Activated T-cell treated with anti-CD3 and anti-CD28 coated beads, Interleukin-2, amount 50 U/mL, for 72 hours (primary cell): Measurements from ENCODE around the gene HSDL2. TPM values are rescaled to one million over a fixed set of nuclear protein-coding genes. Genes with fewer than 3 reads are reported as not detected.
"Not testable (repeated sequence)": the region's sequence is repeated elsewhere in the genome, so short reads cannot be mapped to it uniquely, and the experiment has no call there.

ENCODE experiments used
- ATAC-seq, 2 donors: fragments of 150-1000 bp; cut with Tn5 transposase; replicated peaks in 1 of 2; 2 replicates each; pipeline ENCODE4 v1.10.0; 2021; ENCODE audit warnings: moderate library complexity in 2 of 2, mild to moderate bottlenecking in 1 of 2
- DNase-seq, 2 donors: peaks; one replicate each; pipeline ENCODE4 v3.0.0; 2021 to 2022; ENCODE audit warnings: mixed read lengths in 1 of 2
- H3K27ac Mint-ChIP-seq: one replicate; pipeline ENCODE4 v1.8.0; 2022; ENCODE audit warnings: mild to moderate bottlenecking, moderate library complexity, mixed read lengths
- H3K27me3 Mint-ChIP-seq: one replicate; pipeline ENCODE4 v1.8.0; 2022; ENCODE audit warnings: low read depth, mixed read lengths
- H3K36me3 Mint-ChIP-seq, 2 donors: one replicate each; pipeline ENCODE4 v1.8.0; 2022; ENCODE audit warnings: mixed read lengths in 2 of 2, mild to moderate bottlenecking in 1 of 2; ENCODE audit not compliant: insufficient read depth in 2 of 2
- H3K4me1 Mint-ChIP-seq: one replicate; pipeline ENCODE4 v1.8.0; 2022; ENCODE audit warnings: low read depth, mixed read lengths
- H3K4me3 Mint-ChIP-seq, 2 donors: one replicate each; pipeline ENCODE4 v1.8.0; 2022; ENCODE audit warnings: mild to moderate bottlenecking in 2 of 2, mixed read lengths in 2 of 2, moderate library complexity in 2 of 2
- H3K9me3 Mint-ChIP-seq, 2 donors: one replicate each; pipeline ENCODE4 v1.8.0; 2022; ENCODE audit warnings: mixed read lengths in 2 of 2
- total RNA-seq, 2 donors: library from RNA; stranded (reverse); gene quantifications; one replicate each; pipeline ENCODE4 v1.2.3, GENCODE V29; 2022

The HSDL2 gene
- total RNA-seq, 2 donors from 2014 or later = 27.3 to 33.1 TPM

GRCh38 chr9:112387115-112387514 lies 7.2 kb downstream of the HSDL2 start:
- Mint-ChIP-seq H3K36me3 (peaks cover 0 to 3% of the 10 kb centered on the region in 2 donors), H3K27ac (no peak overlapping the region), H3K27me3 (no peaks in the 10 kb centered on the region), H3K4me1 (peaks cover 29% of the 10 kb centered on the region), H3K4me3 (no peak overlapping the region), H3K9me3 (no peaks in the 10 kb centered on the region)
- DNase-seq = no peak
- ATAC-seq = no peak

- H3K9me3 Mint-ChIP-seq, DNase-seq, H3K36me3 Mint-ChIP-seq, ATAC-seq, H3K4me3 Mint-ChIP-seq, H3K27ac Mint-ChIP-seq, H3K4me1 Mint-ChIP-seq, H3K27me3 Mint-ChIP-seq: not testable (repeated sequence)
These were observed 10.0 kb downstream of the HSDL2 start for GRCh38 chr9:112389897-112390296.

GRCh38 chr9:112391936-112392560 lies 12.1 kb downstream of the HSDL2 start:
- H3K36me3 Mint-ChIP-seq, H3K9me3 Mint-ChIP-seq, H3K27me3 Mint-ChIP-seq, H3K4me3 Mint-ChIP-seq, DNase-seq, ATAC-seq, H3K27ac Mint-ChIP-seq, H3K4me1 Mint-ChIP-seq: not testable (repeated sequence)

GRCh38 chr9:112393146-112393545 lies 13.2 kb downstream of the HSDL2 start:
- not testable (repeated sequence) for H3K27me3 Mint-ChIP-seq, H3K27ac Mint-ChIP-seq, H3K4me3 Mint-ChIP-seq, ATAC-seq, H3K9me3 Mint-ChIP-seq, H3K4me1 Mint-ChIP-seq, H3K36me3 Mint-ChIP-seq, DNase-seq

GRCh38 chr9:112396416-112396815 lies 16.5 kb downstream of the HSDL2 start:
- Mint-ChIP-seq H3K27ac (no peak overlapping the region), H3K4me3 (no peak overlapping the region), H3K9me3 (peaks cover 3 to 12% of the 10 kb centered on the region in 2 donors), H3K27me3 (no peaks in the 10 kb centered on the region), H3K36me3 (peaks cover 5 to 6% of the 10 kb centered on the region in 2 donors), H3K4me1 (no peaks in the 10 kb centered on the region)
- ATAC-seq = no peak
- no peak for DNase-seq

- Mint-ChIP-seq H3K27me3 (no peaks in the 10 kb centered on the region), H3K27ac (no peak overlapping the region), H3K36me3 (peaks cover 5 to 6% of the 10 kb centered on the region in 2 donors), H3K4me3 (no peak overlapping the region), H3K4me1 (no peaks in the 10 kb centered on the region), H3K9me3 (peaks cover 3 to 12% of the 10 kb centered on the region in 2 donors)
- DNase-seq = no peak
- ATAC-seq = no peak
These were observed 17.0 kb downstream of the HSDL2 start for GRCh38 chr9:112396872-112397271.

- peaks cover 5 to 9% of the 10 kb centered on the region in 2 donors for H3K36me3 Mint-ChIP-seq
- no peaks in the 10 kb centered on the region for H3K27me3 Mint-ChIP-seq
- no peak overlapping the region for H3K4me3 Mint-ChIP-seq
- H3K4me1 Mint-ChIP-seq = peaks cover 5% of the 10 kb centered on the region
- no peak overlapping the region for H3K27ac Mint-ChIP-seq
- H3K9me3 Mint-ChIP-seq = peaks cover 3 to 12% of the 10 kb centered on the region in 2 donors
- no peak for DNase-seq
- ATAC-seq = no peak
These were observed 21.4 kb downstream of the HSDL2 start for GRCh38 chr9:112401175-112401815.

GRCh38 chr9:112403614-112404201 lies 23.8 kb downstream of the HSDL2 start:
- Mint-ChIP-seq H3K27me3 (no peaks in the 10 kb centered on the region), H3K27ac (no peak overlapping the region)

GRCh38 chr9:112404508-112404932 lies 24.6 kb downstream of the HSDL2 start:
- peak overlapping the region; percentile 9 for H3K27ac Mint-ChIP-seq
- H3K36me3 Mint-ChIP-seq = peaks cover 1 to 4% of the 10 kb centered on the region in 2 donors
- DNase-seq (no peak), ATAC-seq (no peak)
- H3K4me3 Mint-ChIP-seq = no peak overlapping the region
- no peaks in the 10 kb centered on the region for H3K27me3 Mint-ChIP-seq
- H3K4me1 Mint-ChIP-seq = peaks cover 5% of the 10 kb centered on the region
- H3K9me3 Mint-ChIP-seq = no peaks in the 10 kb centered on the region

More at GRCh38 chr9:112403614-112404201, 23.8 kb downstream of the HSDL2 start:
- peaks cover 0 to 3% of the 10 kb centered on the region in 2 donors for H3K36me3 Mint-ChIP-seq
- DNase-seq (no peak), ATAC-seq (no peak)
- H3K9me3 Mint-ChIP-seq = peaks cover 0 to 6% of the 10 kb centered on the region in 2 donors
- H3K4me1 Mint-ChIP-seq = peaks cover 5% of the 10 kb centered on the region
- H3K4me3 Mint-ChIP-seq = no peak overlapping the region

- no peaks in the 10 kb centered on the region for H3K27me3 Mint-ChIP-seq
- peaks cover under 1% of the 10 kb centered on the region for H3K4me1 Mint-ChIP-seq
- peaks cover 1 to 4% of the 10 kb centered on the region in 2 donors for H3K36me3 Mint-ChIP-seq
- H3K27ac Mint-ChIP-seq = no peak overlapping the region
- DNase-seq (no peak), ATAC-seq (no peak)
- no peaks in the 10 kb centered on the region for H3K9me3 Mint-ChIP-seq
- H3K4me3 Mint-ChIP-seq = no peak overlapping the region
These were observed 28.4 kb downstream of the HSDL2 start for GRCh38 chr9:112408275-112408674.

- H3K4me1 Mint-ChIP-seq = no peaks in the 10 kb centered on the region
- H3K27ac Mint-ChIP-seq = no peak overlapping the region
- no peak overlapping the region for H3K4me3 Mint-ChIP-seq
- H3K27me3 Mint-ChIP-seq = no peaks in the 10 kb centered on the region
- H3K36me3 Mint-ChIP-seq = peaks cover 1 to 4% of the 10 kb centered on the region in 2 donors
- H3K9me3 Mint-ChIP-seq = no peaks in the 10 kb centered on the region
- DNase-seq (no peak), ATAC-seq (no peak)
These were observed 28.9 kb downstream of the HSDL2 start for GRCh38 chr9:112408819-112409218.

GRCh38 chr9:112409758-112410157 lies 29.9 kb downstream of the HSDL2 start:
- Mint-ChIP-seq H3K9me3 (no peaks in the 10 kb centered on the region), H3K27me3 (no peaks in the 10 kb centered on the region)
- ATAC-seq = no peak

GRCh38 chr9:112411626-112412027 lies 31.7 kb downstream of the HSDL2 start:
- no peak for DNase-seq
- no peaks in the 10 kb centered on the region for H3K27me3 Mint-ChIP-seq
- H3K4me1 Mint-ChIP-seq = no peaks in the 10 kb centered on the region
- H3K36me3 Mint-ChIP-seq = peaks cover 1 to 2% of the 10 kb centered on the region in 2 donors
- no peaks in the 10 kb centered on the region for H3K9me3 Mint-ChIP-seq
- no peak overlapping the region for H3K4me3 Mint-ChIP-seq
- no peak for ATAC-seq
- no peak overlapping the region for H3K27ac Mint-ChIP-seq

More at GRCh38 chr9:112409758-112410157, 29.9 kb downstream of the HSDL2 start:
- Mint-ChIP-seq H3K4me3 (no peak overlapping the region), H3K27ac (no peak overlapping the region), H3K36me3 (peaks cover 1 to 4% of the 10 kb centered on the region in 2 donors), H3K4me1 (no peaks in the 10 kb centered on the region)
- DNase-seq = no peak
